AG08395 (cell line): Measurements from ENCODE around the gene ANKRD13A.
A peak's percentile ranks its signal among the peaks of the same experiment; 100 is the strongest.
"Not testable (repeated sequence)": the region's sequence is repeated elsewhere in the genome, so short reads cannot be mapped to it uniquely, and the experiment has no call there.

Experiments
- DNase-seq: peaks from one replicate; pipeline ENCODE4 v3.0.0; 2012; ENCODE audit warnings: mixed read lengths, low spot score

ANKRD13A gene

DNA sequence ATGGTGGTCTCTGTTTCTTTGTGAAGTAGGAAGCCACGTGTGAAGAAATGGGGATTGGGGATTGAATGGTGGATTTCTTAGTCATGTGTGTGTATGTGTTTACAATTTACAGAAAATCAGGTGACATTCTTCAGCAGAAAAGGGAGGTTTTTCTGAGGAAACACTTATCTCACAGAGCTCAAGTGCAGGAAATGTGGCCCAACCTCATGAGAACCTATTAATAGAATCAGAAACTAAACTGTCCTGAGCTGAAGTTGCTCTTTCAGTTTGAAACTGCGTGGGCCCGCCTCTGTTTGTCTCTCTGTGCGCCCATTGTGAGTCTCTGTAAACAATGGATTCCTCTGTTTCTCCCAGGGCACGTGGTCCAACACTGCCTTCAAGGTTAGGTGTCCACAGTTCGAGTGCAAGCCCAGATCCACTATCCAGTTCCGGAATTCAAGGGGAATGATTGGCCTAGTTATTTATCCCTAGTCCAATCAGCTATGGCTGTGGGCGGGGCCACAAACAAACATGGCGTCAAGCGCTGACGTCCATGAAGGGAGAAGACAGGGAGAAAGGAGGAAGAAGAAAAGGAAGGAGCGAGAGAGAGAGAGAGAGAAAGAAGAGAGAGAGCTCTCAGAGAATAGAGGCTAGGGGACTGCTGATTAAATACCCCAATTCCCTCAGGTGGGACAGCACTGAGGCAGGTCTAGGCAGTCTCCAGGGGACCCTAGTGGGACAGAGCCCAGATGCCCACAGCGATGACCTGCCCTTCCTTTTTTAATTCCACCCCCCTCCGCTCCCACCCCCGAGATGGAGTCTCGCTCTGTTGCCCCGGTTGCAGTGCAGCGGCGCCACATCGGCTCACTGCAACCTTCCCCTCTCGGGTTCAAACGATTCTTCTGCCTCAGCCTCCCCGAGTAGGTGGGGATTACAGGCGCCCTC lies 80.5 kb downstream of the ANKRD13A start:
- DNase-seq = no peak

GRCh38 chr12:110080410-110080809 lies 81.2 kb downstream of the ANKRD13A start:
- DNase-seq = no peak

GRCh38 chr12:110084314-110085015 lies 85.2 kb downstream of the ANKRD13A start:
- DNase-seq = peak; percentile 16

GRCh38 chr12:110088216-110088615 lies 89.0 kb downstream of the ANKRD13A start:
- DNase-seq = not testable (repeated sequence)

GRCh38 chr12:110088936-110089335 lies 89.7 kb downstream of the ANKRD13A start:
- DNase-seq = no peak
